HG03139 (cell line): ENCODE results near the gene CETN1.
A peak's percentile ranks its signal among the peaks of the same experiment; 100 is the strongest.

ENCODE experiments used
- ATAC-seq: cut with Tn5 transposase; IDR thresholded peaks from one replicate; pipeline ENCODE4 v1.9.1; 2021; ENCODE audit not compliant: unreplicated experiment

Gene CETN1

GRCh38 chr18:580154-580553 lies at the start of gene CETN1:
TSS of gene CETN1 (plus strand) at chr18:580380. CDS start at chr18:580409, 29 bp downstream.
- no peak for ATAC-seq

- ATAC-seq = no peak
Measured at GRCh38 chr18:532018-532417, 48.2 kb upstream of the CETN1 start.

GRCh38 chr18:532632-533031 lies 47.5 kb upstream of the CETN1 start:
- no peak for ATAC-seq

GRCh38 chr18:533995-534601 lies 46.1 kb upstream of the CETN1 start:
- ATAC-seq = no peak

GRCh38 chr18:543447-544078 lies 36.6 kb upstream of the CETN1 start:
- no peak for ATAC-seq

GRCh38 chr18:549967-550366 lies 30.2 kb upstream of the CETN1 start:
- ATAC-seq = no peak

- peak; percentile 92 for ATAC-seq
Measured at GRCh38 chr18:551404-552061, 28.6 kb upstream of the CETN1 start.

GRCh38 chr18:555705-556457 lies 24.3 kb upstream of the CETN1 start:
- no peak for ATAC-seq

GRCh38 chr18:564708-565561 lies 15.2 kb upstream of the CETN1 start:
- ATAC-seq = no peak

- ATAC-seq = no peak
Measured at GRCh38 chr18:565562-566061, 14.6 kb upstream of the CETN1 start.

GRCh38 chr18:567122-567521 lies 13.1 kb upstream of the CETN1 start:
- ATAC-seq = no peak

GRCh38 chr18:568731-569130 lies 11.4 kb upstream of the CETN1 start:
- no peak for ATAC-seq

GRCh38 chr18:570256-570655 lies 9.9 kb upstream of the CETN1 start:
- no peak for ATAC-seq

GRCh38 chr18:570697-571096 lies 9.5 kb upstream of the CETN1 start:
- no peak for ATAC-seq

- ATAC-seq = no peak
Measured at GRCh38 chr18:572091-572830, 7.9 kb upstream of the CETN1 start.

- no peak for ATAC-seq
Measured at GRCh38 chr18:572831-573289, 7.3 kb upstream of the CETN1 start.

- ATAC-seq = no peak
Measured at GRCh38 chr18:573385-573784, 6.8 kb upstream of the CETN1 start.

- ATAC-seq = no peak
Measured at GRCh38 chr18:574149-574860, 5.9 kb upstream of the CETN1 start.
